Stimulated activated CD4-positive, alpha-beta T cell treated with anti-CD3 and anti-CD28 coated beads, TNF-alpha, amount 100 ng/mL, for 24 hours (primary cell): Measurements from ENCODE around the gene PACS2.
"Not testable (repeated sequence)": the region's sequence is repeated elsewhere in the genome, so short reads cannot be mapped to it uniquely, and the experiment has no call there.

Experiments
- DNase-seq, 3 experiments: peaks; one replicate each; pipeline ENCODE4 v3.0.0-alpha.2; 2020; ENCODE audit warnings: low read depth in 3 of 3

The PACS2 gene

DNA sequence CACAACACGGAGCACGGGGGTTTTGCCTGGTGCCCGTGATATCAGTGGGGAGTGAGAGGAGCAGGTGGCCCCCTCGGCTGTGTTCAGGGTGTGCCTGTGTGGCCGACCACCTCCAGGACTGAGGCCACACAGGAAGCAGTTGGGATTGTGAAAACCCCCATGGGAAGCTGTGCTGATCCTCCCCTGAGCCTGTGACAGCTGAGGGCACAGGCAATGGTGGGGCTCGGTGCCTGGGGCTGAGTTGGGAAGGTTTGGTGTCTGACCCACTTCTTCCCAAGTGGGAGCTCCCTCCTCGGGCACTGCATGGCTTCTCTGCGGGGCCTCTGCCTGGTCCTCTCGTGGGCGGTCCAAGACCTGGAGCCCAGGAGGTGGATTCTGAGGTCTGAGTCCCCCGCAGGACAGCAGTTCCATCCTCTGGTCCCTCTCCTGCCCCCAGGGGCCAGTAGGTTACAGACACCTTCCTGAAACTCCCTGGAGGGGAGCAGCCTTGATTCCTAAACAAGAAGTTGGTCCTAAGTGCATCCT, 17.9 kb downstream of the PACS2 start:
- no peak for DNase-seq

GRCh38 chr14:105333020-105333490, 18.5 kb downstream of the PACS2 start:
- no peak for DNase-seq

GRCh38 chr14:105333613-105334364, 19.2 kb downstream of the PACS2 start:
- DNase-seq, result no peak

GRCh38 chr14:105334383-105335230, 20.1 kb downstream of the PACS2 start:
- DNase-seq, result no peak

DNA sequence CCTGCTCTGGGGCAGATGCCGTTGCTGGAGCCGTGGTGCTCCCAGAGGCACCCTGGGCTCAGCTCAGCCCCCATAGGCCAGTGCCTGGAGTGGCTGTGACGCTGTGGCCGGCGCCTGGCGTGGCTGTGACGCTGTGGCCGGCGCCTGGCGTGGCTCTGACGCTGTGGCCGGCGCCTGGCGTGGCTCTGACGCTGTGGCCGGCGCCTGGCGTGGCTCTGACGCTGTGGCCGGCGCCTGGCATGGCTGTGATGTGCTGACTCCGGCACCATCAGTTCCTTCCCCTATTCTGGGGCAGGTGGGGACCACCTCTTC, 20.6 kb downstream of the PACS2 start:
- not testable (repeated sequence) for DNase-seq

DNA sequence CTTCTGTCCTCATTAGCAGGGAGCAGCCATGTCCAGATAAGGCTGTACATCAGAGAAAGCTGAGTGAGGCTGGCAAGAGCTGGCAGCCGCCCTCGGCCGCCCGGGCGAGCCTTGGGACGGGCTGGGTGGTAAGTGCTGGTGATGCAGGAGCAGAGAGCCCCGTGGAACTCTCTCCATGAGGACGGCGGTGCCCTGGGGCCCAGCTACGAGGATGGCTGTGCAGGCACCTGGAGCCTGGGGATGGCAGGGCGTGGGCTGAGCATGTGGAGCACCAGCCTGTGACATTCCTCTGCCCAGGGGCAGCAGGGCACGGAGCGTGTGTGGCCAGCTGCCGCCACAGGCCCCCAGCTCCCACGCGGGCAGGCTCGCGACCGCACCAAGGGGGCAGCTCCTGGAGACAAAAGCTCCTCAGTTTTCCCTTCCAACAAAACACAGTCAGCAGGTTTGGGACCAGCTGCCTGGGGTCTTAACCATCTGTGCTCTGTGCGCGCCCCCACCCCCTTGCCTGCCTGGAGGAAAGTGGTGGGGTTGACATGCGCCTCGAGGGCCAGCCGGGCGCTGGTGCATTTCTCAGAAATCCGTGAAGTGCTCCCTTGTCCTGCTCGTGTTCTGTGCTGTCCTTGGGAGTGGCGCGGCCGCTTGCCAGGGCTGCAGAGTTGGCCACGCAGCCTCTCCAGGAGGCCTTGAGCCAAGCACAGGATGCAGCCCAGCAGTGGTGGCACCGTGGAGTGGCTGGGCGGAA, 21.4 kb downstream of the PACS2 start:
- DNase-seq, result no peak

- DNase-seq, result no peak
Measured at GRCh38 chr14:105336477-105337287, 22.1 kb downstream of the PACS2 start.

DNA sequence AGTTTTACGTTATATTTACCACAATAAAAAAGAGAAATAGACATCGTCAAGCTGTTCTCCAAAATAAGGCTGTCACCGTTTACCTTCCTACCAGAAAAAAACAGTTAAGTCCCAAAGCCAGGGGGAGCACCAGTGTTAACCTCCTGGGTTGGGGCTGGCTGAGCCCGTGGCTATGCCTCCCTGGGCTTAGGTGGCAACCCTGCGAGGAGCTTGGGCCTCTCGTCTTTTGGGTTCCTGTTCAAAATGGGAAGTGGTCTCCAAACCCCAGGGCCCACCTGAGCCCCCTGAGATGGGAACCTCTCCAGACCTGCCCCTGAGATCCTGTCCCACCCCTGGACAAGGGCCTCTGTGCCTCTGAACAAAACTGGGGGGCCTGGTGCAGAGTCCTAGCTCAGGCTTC, 22.9 kb downstream of the PACS2 start:
- DNase-seq, result no peak

DNA sequence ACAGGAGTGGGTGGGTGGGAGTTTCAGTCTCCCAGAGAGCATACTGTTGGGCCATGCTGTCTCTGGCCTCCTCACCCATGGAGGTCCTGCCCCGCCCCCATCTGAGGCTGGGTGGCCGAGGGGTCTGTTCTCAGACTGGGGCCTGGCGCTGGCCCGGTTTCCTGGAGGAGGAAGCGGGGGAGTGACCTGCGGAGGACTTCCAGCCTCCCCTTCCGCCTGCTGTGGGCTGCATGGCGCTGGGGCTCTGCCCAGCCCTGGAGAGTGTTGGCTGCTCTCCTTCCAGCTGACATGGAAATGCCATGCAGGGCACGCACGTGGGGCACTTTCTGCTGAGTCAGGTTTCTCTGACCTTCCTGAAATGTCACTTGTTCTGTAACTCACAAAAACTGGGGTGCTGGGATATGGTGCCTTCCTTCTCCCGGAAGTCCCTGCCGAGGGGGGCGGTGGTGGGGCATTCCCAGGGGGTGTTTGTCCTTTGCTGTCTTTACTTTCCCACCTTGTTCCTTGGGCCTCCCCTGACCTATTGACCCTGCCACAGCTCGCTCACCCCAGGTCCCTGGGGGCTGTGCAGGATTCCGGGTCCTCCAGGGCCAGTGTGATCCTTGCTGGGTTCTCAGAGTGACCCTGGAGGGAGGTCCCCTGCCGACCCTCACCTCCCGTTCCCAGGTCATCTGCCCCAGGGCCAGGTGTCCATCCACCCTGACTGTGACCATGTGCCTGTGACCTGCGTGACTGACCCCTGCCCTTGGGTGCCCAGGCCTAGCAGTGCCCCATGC, 23.6 kb downstream of the PACS2 start:
- no peak for DNase-seq

GRCh38 chr14:105340821-105341733, 26.5 kb downstream of the PACS2 start:
- DNase-seq, result no peak

GRCh38 chr14:105343194-105343593, 28.6 kb downstream of the PACS2 start:
- DNase-seq, result no peak

- no peak for DNase-seq
Measured at GRCh38 chr14:105346200-105346533, 31.6 kb downstream of the PACS2 start.

DNA sequence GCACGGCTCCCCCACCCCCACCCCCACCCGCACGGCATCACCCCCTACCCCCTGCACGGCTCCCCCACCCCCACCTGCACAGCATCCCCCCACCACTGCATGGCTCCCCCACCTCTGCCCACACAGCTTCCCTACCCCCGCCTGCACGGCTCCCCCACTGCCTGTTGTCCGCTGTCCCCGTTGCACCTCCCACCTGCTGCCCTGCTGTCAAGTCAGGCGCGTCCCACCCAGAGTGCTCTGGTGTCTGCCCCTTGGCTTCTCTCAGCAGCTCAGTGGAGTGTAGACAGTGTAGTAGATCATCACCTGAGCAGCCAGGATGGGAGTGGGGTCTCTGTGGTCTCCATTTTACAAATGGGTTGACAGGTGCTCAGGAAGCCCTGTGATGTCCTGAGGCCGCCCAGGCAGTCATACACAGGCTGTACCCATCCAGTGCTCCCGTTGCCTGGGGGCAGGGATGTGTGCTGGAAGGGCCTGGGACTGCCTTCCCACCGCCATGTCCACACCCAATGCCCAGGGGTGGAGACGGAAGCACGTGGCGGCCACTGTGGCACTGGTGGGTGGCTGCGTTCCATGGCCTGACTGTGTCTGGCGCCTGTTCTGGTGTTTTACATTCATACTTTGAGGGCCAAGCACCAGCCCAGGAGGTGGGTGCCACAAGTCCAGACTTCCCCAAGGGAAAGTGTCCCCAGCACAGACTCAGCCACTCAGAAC, 32.5 kb downstream of the PACS2 start:
- no peak for DNase-seq

DNA sequence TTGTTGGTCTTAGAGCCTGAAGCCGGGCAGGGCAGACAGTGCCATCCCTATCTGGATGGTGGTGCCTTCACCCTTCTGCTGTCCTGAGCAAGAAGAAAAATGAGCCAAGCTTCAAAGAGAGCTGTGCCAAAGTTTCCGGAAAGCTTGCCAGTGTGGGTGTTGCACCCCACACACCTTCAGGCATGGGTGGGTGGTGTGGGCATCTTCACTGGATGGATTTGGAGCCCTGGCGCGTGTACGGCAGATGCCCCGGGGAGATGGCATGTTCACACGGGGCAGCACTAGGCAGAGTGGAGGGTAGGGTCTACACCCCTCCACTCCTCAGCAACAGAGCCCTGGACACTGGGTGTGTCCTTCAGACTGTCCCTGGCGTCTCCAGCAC, 33.0 kb downstream of the PACS2 start:
- DNase-seq, result no peak

DNA sequence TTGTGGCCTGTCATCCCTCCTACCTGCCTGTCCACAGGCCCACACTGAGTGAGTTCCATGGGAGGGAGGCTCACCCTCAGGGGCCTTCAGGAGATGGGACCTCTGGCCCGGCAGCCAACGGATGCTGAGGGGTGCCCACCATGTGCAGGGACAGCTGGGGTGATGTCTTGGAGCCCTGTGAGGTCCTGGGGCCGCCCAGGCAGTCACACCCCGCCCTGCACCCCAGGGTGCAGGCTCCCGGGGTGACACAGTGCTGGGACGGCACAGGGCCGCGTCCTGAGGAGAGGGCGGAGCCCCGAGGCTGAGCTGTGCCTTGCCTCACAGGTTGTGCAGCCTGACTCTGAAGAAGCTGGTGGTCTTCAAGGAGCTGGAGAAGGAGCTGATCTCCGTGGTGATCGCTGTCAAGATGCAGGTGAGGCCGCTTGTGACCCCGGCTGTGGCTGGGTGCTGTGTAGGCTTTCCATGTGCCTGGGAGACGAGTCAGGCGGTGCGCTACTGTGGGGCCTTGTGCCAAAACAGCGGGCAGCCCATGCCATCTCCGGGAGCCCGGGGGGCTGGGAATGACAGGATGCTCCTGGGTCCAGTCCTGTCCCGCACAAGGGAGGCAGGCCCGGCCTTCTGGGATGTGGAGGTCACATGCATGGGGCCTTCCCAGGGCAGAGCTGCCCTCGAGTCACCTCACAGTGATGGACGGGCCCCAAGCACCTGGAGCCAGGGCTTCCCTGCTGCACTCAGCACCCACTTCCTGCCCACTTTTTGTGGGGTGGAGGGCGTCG, 33.8 kb downstream of the PACS2 start:
- no peak for DNase-seq

GRCh38 chr14:105348945-105349699, 34.6 kb downstream of the PACS2 start:
- DNase-seq, result no peak

DNA sequence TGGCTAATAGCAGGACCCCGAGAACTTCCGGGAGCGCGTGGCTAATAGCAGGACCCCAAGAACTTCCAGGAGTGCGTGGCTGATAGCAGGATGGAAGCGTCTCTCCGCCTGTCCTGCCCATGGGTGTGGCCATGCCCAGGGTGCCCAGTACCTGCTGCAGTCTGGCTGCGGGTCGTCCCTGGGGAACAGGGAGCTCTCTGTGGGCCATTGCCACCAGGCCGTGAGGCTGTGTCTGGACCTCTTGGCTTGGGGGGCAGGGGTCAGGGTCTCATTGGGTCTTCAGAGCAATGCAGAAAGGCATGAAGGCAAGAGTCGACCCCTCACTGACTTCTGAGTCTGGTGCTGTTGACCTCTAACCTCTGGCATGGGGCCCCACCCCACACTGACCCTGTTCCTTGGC, 35.4 kb downstream of the PACS2 start:
- no peak for DNase-seq
